Adrenal gland (tissue), 12 donors: ENCODE measurements around the gene NDOR1. TPM values are rescaled to one million over a fixed set of nuclear protein-coding genes. Genes with fewer than 3 reads are reported as not detected.
A peak's percentile ranks its signal among the peaks of the same experiment; 100 is the strongest.
"Not testable (repeated sequence)": the region's sequence is repeated elsewhere in the genome, so short reads cannot be mapped to it uniquely, and the experiment has no call there.

ENCODE experiments used
- DNase-seq, 7 donors: peaks; one replicate each; pipeline ENCODE4 v3.0.0-alpha.2; 2019 to 2020
- H3K27ac ChIP-seq, 5 donors: fragments of 200-600 bp; sonication (generic) in 4 of 5; 1 replicate in 3 of 5; 2 replicates in 2 of 5; pipeline versions ENCODE4 v1.5.1 to v1.8.0; 2016 to 2020; ENCODE audit warnings: mild to moderate bottlenecking in 1 of 5
- H3K27me3 ChIP-seq: fragments of 200-600 bp; 2 replicates; pipeline ENCODE4 v1.8.0; 2021
- H3K36me3 ChIP-seq, 2 donors: fragments of 200-600 bp; replicated peaks in 1 of 2; 1 replicate in 1 of 2; 2 replicates in 1 of 2; pipeline versions ENCODE4 v1.5.1 to v1.8.0; 2018 to 2022
- H3K4me1 ChIP-seq, 2 donors: fragments of 200-600 bp; replicated peaks in 1 of 2; 1 replicate in 1 of 2; 2 replicates in 1 of 2; pipeline versions ENCODE4 v1.5.1 to v1.8.0; 2018 to 2021
- H3K4me3 ChIP-seq, 4 donors: fragments of 200-600 bp; sonication (generic) in 3 of 4; one replicate each; pipeline ENCODE4 v1.5.1; 2016 to 2018
- H3K9me3 ChIP-seq, 3 donors: fragments of 200-600 bp; sonication (generic) in 1 of 3; replicated peaks in 1 of 3; 1 replicate in 2 of 3; 2 replicates in 1 of 3; pipeline versions ENCODE4 v1.5.1 to v1.8.0; 2016 to 2021
- CTCF ChIP-seq, 6 experiments: fragments of 450-650 bp in 4 of 6; fragments of 200-600 bp in 2 of 6; sonication (generic) in 1 of 6; IDR thresholded peaks; 1 replicate in 5 of 6; 2 replicates in 1 of 6; pipeline versions ENCODE4 v1.5.1 to v1.8.0; 2016 to 2021; ENCODE audit warnings: antibody characterized with exemption in 6 of 6, mild to moderate bottlenecking in 2 of 6, moderate library complexity in 1 of 6
- POLR2A ChIP-seq, 2 donors: fragments of 450-650 bp; IDR thresholded peaks; one replicate each; pipeline ENCODE4 v1.6.1; 2017; ENCODE audit warnings: antibody characterized with exemption in 2 of 2, mild to moderate bottlenecking in 2 of 2, moderate library complexity in 1 of 2
- WGBS, 4 donors: extraction: QIAGEN DNeasy Blood & Tissue Kit in 2 of 4; methylation state at CpG; one replicate each; pipeline versions ENCODE4 v1.1.5 to v1.1.7; 2013 to 2017; 5-methylcytosine and 5-hydroxymethylcytosine counted together
- intact Hi-C, 2 donors: fragments of 100-400 bp; cut with DNase I; formaldehyde crosslinking; loops; one replicate each; pipeline versions ENCODE4 v1.14.1 to v1.15.0; 2022 to 2023
- polyA plus RNA-seq, 3 donors: library from polyadenylated mRNA; stranded (reverse); fragments of 200-250 nt in 2 of 3; fragments of 350-450 nt in 1 of 3; fragmentation: Illumina TruSeq in 1 of 3; extraction: RNeasy Lipid Tissue Mini Kit (QIAGEN cat#74804) in 1 of 3; gene quantifications; one replicate each; pipeline ENCODE4 v1.2.3, GENCODE V29; 2013 to 2014
- total RNA-seq, 9 donors: library from RNA; depleted of rRNA in 4 of 9; stranded (reverse); fragments of >200 nt in 4 of 9; fragments of 120-200 nt in 1 of 9; fragmentation: NEBNext Ultra II Directional in 1 of 9; extraction: Animal tissue kit (Norgen Biotek cat#: 25700) in 1 of 9; gene quantifications; one replicate each; pipeline versions ENCODE4 v1.1.0 to v1.2.4, GENCODE V29; 2013 to 2023
- donor health status: healthy with polysubstance abuse.
- donor health status: Bipolar disorder and iron deficiency.
- donor health status: DM: yes; HTN: yes; CAD: no.
- donor health status: DM: no; HTN: no; CAD: no.
- donor health status: DM: no; HTN: no; CAD: no.
- donor health status: DM: yes; HTN: yes; CAD: no.

Gene NDOR1
- total and polyA plus RNA-seq, 12 donors: 1.6 to 36.4 (median 13.7) TPM

- Histone ChIP-seq H3K4me3 (no peak overlapping the region), H3K27ac (no peak overlapping the region), H3K9me3 (no peaks in the 10 kb centered on the region), H3K4me1 (peaks cover 7 to 36% of the 10 kb centered on the region in 2 donors), H3K36me3 (peaks cover 0 to 11% of the 10 kb centered on the region in 2 donors), H3K27me3 (peaks cover 8% of the 10 kb centered on the region)
- 69 to 81% (median 80%) methylated on average over 5 to 13 of the region's 13 CpGs for WGBS, 4 donors
- DNase-seq: no peak
- TF ChIP-seq CTCF (IDR thresholded peaks at IDR 0.05): no peak
- TF ChIP-seq POLR2A (IDR thresholded peaks at IDR 0.05): no peak
- intact Hi-C loops: loop anchor here in 1 of 2 donors (10.0 kb wide), 1 partner anchor 453 kb away; no protein-coding TSS in a partner anchor
These were observed 32.5 kb downstream of the NDOR1 start for GRCh38 chr9:137237759-137238726.

GRCh38 chr9:137239541-137240200, 34.2 kb downstream of the NDOR1 start:
- not testable (repeated sequence) for H3K27me3 ChIP-seq, DNase-seq, H3K9me3 ChIP-seq
- H3K36me3 ChIP-seq: peaks cover 0 to 18% of the 10 kb centered on the region in 2 donors
- peak overlapping the region in 2 of 4 donors; percentile 51 to 81 for H3K4me3 ChIP-seq
- H3K27ac ChIP-seq: peak overlapping the region; percentile 76 to 97 (median 93)
- intact Hi-C loops: loop anchor here in 1 of 2 donors (10.0 kb wide), 1 partner anchor 455 kb away; no protein-coding TSS in a partner anchor
- 49 to 55% (median 51%) methylated on average over 25 to 27 of the region's 27 CpGs for WGBS, 4 donors
- H3K4me1 ChIP-seq: peaks cover 7 to 43% of the 10 kb centered on the region in 2 donors

- DNase-seq: peak; percentile 72 to 81 (median 76)
- Histone ChIP-seq H3K9me3 (no peaks in the 10 kb centered on the region), H3K36me3 (peaks cover 0 to 18% of the 10 kb centered on the region in 2 donors), H3K27me3 (no peaks in the 10 kb centered on the region), H3K4me1 (peaks cover 7 to 43% of the 10 kb centered on the region in 2 donors), H3K4me3 (peak overlapping the region; percentile 25 to 81 (median 49)), H3K27ac (peak overlapping the region; percentile 76 to 97 (median 93))
- TF ChIP-seq POLR2A (IDR thresholded peaks at IDR 0.05) (peak in 1 of 2 donors; percentile 23), CTCF (IDR thresholded peaks at IDR 0.05) (peak in 1 of 6 experiments; percentile 6)
- WGBS, 4 donors: 0 to 1% (median 0%) methylated on average over 2 to 58 of the region's 58 CpGs
- intact Hi-C loops: no loop called here
These were observed 34.9 kb downstream of the NDOR1 start for GRCh38 chr9:137240318-137240840.

GRCh38 chr9:137240841-137241489, 35.5 kb downstream of the NDOR1 start, which contains the start of gene TUBB4B:
Gene TUBB4B, plus strand, starts transcription at chr9:137241287. Its CDS starts 74 bp downstream, at chr9:137241361.
- Histone ChIP-seq H3K27ac (peak within 1 kb of the TSS; percentile 81 to 100 (median 93)), H3K4me1 (peaks cover 7 to 42% of the 10 kb centered on the region in 2 donors), H3K9me3 (no peaks in the 10 kb centered on the region), H3K27me3 (no peaks in the 10 kb centered on the region), H3K4me3 (peak within 1 kb of the TSS; percentile 47 to 97 (median 72)), H3K36me3 (peaks cover 0 to 18% of the 10 kb centered on the region in 2 donors)
- 0 to 1% (median 0%) methylated on average over 13 to 67 of the region's 67 CpGs for WGBS, 4 donors
- intact Hi-C loops: no loop called here
- DNase-seq: peak; percentile 99 to 100 (median 100)
- peak in 1 of 6 experiments; percentile 31 for TF ChIP-seq CTCF (IDR thresholded peaks at IDR 0.05)
- peak; percentile 100 for TF ChIP-seq POLR2A (IDR thresholded peaks at IDR 0.05)
